ENCODE data around the gene DENND1C.

DNA sequence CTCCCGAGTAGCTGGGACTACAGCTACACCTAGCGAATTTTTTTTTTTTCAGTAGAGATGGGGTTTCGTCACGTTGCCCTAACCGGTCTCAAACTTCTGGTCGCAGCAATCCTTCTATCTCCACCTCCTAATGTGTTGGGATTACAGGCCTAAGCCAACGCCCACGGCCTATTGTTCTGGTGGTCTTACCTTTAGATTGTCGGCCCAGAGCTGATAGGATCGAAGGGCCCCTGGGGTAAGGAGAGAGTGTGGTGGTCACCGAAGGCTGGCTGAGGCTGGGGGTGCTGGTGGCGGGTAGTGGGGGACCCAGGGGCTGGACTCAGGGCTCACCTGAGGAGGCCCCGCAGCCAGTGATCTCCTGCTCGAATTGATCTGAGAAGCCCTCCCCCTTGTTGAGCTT is 10.5 kb downstream of the DENND1C start:
- TF ChIP-seq, protein P1, sequence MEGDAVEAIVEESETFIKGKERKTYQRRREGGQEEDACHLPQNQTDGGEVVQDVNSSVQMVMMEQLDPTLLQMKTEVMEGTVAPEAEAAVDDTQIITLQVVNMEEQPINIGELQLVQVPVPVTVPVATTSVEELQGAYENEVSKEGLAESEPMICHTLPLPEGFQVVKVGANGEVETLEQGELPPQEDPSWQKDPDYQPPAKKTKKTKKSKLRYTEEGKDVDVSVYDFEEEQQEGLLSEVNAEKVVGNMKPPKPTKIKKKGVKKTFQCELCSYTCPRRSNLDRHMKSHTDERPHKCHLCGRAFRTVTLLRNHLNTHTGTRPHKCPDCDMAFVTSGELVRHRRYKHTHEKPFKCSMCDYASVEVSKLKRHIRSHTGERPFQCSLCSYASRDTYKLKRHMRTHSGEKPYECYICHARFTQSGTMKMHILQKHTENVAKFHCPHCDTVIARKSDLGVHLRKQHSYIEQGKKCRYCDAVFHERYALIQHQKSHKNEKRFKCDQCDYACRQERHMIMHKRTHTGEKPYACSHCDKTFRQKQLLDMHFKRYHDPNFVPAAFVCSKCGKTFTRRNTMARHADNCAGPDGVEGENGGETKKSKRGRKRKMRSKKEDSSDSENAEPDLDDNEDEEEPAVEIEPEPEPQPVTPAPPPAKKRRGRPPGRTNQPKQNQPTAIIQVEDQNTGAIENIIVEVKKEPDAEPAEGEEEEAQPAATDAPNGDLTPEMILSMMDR (IDR thresholded peaks at IDR 0.05; ENCODE audit: low read depth, low read length): no peak
- TF ChIP-seq POLR2A (IDR thresholded peaks at IDR 0.05; ENCODE audit: extremely low read depth, insufficient read length) (no peak), MYC (IDR thresholded peaks at IDR 0.05; ENCODE audit: low read depth, low read length) (no peak)
- TF ChIP-seq, protein P2, sequence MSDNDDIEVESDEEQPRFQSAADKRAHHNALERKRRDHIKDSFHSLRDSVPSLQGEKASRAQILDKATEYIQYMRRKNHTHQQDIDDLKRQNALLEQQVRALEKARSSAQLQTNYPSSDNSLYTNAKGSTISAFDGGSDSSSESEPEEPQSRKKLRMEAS (IDR thresholded peaks at IDR 0.05; ENCODE audit: low read depth, low read length): no peak
